ENCODE data around the gene CKAP2.
"Not testable (repeated sequence)": the region's sequence is repeated elsewhere in the genome, so short reads cannot be mapped to it uniquely, and the experiment has no call there.

The CKAP2 gene

DNA sequence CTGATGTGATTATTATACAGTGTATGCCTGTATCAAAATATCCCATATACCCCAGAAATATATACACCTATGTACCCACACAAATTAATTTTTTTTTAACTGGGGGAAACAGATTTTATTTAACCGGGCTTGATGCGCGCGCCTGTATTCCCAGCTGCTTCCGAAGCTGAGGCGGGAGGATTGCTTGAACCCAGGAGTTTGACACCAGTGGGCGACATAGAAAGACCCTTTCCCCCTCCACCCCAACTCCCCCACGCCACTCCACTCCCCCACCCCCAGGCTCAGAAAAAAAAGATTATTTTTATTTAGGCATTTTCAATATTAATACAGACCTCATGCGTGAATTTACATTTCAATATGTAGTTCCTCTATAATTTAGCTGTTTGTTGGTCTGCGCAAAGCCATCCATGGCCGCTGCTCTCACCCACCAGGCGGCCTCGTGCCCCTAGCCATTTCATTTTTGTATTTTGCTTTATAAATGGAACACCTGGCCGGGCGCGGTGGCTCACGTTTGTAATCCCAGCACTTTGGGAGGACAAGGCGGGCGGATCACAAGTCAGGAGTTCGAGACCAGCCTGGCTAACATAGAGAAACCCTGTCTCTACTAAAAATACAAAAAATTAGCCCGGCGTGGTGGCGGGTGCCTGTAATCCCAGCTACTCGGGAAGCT, 4.0 kb upstream of the CKAP2 start:
- no peak for DNase-seq (ENCODE audit: low read depth in 1 of 2, low spot score in 1 of 2)

DNA sequence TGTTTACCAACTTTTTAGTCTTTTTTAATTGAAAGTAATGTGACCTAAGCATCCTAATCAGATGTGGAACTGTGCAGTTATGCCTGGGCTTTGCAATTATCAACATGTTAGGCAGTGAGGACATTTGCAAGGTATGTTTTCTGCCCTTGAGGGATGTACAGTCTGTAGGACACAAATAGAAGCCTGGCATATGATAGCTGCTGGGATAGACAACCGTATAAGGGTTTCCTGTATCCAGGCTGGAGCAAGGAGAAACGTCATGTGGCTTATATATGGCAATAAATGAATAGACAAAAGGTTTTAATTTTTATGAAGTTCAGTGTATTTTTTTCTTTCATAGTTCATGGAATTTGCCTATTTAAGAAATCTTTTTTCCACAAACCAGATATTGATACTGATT, 2.8 kb upstream of the CKAP2 start:
- DNase-seq (ENCODE audit: low read depth in 1 of 2, low spot score in 1 of 2): no peak

DNA sequence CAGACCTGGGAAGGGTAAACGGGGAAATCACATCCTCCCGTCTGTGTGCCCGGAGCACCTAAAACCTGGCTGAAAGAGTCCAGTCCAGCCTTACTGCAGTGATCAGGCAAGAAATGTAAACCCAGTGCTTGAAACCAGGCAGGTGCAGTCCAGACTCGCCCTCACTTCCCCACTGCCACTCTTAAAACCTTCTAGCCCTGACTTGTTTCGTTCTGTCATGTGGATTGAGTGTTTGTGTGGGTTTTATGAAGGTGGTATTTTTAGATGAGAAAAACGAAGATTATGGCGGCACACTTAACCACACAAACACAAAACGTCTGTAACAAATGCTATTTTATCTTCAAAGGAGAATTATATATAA, 839 bp upstream of the CKAP2 start:
- DNase-seq (ENCODE audit: low read depth in 1 of 2, low spot score in 1 of 2): no peak

DNA sequence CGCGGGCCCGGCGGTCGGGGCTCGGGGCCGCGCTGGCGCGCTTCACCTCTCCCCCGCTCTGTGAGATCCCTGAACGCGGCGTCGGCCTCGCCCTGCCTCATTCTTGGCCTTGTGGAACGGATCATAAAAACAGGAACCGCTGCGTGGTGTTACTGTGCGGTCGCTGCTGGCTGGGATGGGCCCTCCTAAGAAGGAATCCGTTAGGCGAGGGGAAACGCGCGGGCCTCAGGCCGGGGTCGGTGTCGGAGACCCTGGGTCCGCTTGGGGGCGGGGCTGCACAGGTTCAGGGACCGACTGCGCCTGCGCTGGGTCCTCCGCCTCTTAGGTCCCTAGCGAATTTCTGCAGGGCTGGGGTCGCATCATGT, 381 bp downstream of the CKAP2 start:
- DNase-seq (ENCODE audit: low read depth in 1 of 2, low spot score in 1 of 2): peak; percentile 66 to 69

DNA sequence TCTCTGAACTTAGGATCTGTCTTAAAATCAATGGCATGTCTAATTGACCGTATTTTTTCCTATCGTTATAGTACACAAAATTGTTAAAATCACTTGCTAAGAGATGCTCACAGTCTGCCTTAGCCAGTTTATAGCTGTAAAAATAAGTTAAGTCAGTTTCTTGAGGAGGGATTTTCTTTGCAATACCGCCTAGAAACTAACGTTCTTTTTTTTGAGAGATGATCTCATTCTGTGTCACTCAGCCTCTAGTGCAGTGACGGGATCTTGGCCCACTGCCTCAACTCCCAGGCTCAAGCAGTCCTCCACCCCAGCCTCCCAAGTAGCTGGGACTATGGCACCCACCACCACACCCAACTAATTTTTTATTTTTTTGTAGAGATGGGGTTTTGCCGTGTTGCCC, 4.4 kb downstream of the CKAP2 start:
- no peak for DNase-seq (ENCODE audit: low read depth in 1 of 2, low spot score in 1 of 2)

DNA sequence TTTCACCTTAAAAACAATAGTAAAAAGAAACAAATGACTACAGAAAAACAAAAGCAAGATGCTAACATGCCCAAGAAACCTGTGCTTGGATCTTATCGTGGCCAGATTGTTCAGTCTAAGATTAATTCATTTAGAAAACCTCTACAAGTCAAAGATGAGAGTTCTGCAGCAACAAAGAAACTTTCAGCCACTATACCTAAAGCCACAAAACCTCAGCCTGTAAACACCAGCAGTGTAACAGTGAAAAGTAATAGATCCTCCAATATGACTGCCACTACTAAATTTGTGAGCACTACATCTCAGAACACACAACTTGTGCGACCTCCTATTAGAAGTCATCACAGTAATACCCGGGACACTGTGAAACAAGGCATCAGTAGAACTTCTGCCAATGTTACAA, 6.0 kb downstream of the CKAP2 start:
- DNase-seq (ENCODE audit: low read depth in 1 of 2, low spot score in 1 of 2): no peak

DNA sequence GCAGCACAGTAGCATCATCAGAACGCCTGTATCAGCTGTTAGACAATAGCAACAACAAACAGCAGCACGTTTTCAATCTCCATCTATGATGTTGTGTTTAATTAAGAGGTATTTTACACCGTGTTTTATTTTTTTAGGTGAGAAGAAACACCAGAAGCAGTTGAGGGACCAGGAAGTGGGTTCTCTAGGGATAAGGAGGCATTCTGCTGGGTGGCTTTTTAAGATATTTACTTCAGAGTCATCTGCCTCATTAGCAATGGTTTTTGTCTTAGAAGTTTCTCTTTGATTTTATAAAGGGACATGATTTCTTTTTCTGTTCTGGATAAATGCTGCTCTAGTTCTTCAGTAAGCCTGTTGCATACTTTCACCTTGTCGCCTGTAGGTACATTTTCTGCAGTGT, 8.2 kb downstream of the CKAP2 start:
- DNase-seq (ENCODE audit: low read depth in 1 of 2, low spot score in 1 of 2): no peak

DNA sequence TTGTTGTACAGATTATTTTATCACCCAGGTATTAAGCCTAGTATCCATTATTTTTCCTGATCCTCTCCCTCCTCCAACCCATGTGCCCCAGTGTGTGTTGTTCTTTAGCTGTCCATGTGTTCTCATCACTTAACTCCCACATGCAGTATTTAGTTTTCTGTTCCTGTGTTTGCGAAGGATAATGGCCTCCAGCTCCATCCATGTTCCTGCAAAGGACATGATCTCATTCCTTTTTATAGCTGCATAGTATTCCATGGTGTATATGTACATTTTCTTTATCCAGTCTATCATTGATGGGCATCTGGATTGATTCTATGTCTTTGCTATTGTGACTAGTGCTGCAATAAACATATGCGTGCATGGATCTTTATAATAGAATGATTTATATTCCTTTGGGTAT, 13.2 kb downstream of the CKAP2 start:
- not testable (repeated sequence) for DNase-seq (ENCODE audit: low read depth in 1 of 2, low spot score in 1 of 2)

DNA sequence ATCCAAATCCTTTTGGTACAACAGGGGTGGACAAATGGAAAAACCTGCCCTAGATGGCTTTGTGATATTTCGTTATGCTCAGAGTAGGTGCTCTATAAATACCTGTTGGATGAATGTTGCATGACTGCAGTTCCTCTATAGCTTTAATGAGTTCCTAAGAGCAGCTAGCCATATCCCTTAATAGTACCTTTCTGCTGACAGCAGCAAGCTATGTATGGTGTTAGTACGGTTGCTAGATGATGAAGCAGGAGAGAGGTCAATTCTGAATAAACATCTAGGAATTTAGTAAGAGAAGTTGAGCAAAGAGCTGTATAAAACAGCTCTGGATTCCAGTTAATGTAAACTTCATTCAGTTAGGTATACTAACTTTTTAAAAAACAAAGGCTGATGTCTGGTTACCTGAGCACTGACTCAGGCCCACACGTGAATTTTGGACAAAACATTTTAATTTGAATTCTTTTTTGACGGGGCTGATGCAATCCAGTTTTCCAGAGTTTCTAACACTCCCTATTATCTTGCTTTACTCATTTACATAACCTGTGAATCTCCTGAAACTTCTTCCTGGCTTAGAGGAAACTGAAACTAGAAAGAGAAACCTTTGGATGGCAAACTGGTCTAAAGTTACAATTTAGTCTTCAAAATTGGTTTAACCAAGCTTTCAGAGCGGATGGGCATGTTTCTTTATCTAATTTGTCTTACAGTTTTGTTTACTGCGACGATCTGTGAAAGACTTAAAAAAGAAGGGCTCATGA, 25.6 kb downstream of the CKAP2 start:
- DNase-seq (ENCODE audit: low read depth in 1 of 2, low spot score in 1 of 2): not testable (repeated sequence)

DNA sequence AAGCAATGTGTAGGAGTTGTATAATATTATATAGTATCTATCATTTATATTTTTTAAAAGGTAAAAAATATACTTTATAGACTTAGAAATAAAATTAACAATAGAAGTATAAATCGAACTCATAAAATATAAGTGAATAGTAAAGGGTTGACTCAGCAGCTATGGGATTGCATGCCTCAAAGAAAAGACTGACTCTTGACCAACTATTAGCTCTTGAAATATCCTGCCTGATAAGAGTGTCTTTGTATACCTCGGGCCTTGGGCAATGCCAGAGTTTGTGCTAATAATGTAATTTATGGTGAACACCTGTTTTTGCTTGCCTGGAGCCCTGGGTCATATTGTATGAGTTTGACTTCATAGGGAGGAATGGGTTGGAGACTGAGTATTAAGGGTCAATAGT, 31.8 kb downstream of the CKAP2 start:
- DNase-seq (ENCODE audit: low read depth in 1 of 2, low spot score in 1 of 2): not testable (repeated sequence)

DNA sequence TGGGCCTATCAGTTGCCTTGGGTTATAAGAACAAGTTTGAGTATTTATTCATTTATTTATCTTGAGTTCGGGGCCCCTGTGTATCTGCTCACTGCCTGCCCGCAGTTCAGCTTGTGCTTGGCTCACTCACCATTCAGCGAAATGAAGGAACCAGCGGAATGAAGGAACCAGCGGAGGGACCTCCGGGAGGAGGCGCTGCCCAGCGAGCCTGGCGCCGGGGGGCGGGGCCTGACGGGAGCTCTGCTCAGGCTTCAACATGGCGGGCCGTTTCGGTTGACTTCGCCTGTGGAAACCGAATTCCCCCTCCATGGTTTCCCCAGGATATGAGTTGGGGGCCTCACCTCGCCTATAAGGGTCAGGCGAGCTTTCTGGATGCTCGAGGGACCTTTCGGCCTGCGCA, 33.5 kb downstream of the CKAP2 start:
- not testable (repeated sequence) for DNase-seq (ENCODE audit: low read depth in 1 of 2, low spot score in 1 of 2)

DNA sequence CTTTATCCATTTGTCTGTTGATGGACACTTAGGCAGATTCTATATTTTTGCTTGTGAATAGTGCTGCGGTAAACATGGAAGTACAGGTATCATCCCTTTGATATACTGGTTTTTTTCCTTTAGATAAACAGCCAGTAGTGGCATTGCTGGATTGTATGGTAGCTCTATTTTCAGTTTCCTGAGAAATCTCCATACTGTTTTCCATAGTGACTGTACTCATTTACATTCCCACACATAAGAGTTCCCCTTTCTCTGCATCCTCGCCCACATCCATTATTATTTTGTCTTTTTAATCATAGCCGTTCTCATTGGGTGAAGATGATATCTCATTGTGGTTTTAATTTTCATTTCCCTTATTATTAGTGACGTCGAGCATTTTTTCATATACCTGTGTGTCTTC, 35.7 kb downstream of the CKAP2 start:
- not testable (repeated sequence) for DNase-seq (ENCODE audit: low read depth in 1 of 2, low spot score in 1 of 2)

DNA sequence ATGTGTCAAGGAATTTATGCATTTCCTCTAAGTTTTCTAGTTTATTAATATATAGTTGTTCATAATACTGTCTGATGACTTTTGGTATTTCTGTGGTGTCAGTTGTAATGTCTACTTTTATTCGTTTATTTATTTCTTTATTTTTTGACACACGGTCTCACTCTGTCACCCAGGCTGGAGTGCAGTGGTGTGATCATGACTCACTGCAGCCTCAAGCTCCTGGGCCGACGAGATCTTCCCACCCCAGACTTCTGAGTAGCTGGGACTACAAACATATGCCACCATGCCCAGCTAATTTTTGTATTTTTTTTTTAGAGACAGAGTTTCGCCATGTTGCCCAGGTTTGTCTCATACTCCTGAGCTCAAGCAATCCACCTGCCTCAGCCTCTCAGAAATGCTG, 39.0 kb downstream of the CKAP2 start:
- not testable (repeated sequence) for DNase-seq (ENCODE audit: low read depth in 1 of 2, low spot score in 1 of 2)

DNA sequence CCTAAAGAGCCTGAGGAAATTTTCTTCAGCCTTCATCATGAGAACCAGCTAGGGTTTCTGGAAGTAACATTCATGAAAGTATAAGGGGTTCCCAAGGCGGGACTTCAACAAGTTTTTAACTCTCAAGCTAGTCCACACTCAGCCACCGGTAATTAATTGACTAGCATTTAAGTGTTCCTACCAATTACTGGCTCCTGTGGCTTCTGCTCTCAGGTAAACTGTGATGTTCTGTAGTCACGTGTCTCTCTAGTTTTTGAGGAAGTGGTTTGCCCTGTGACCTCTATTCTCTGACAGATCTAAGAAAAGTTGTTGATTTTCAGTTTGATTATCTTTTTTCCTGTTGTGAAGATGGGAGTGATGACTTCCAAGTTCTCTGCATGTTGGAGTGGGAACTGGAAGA, 42.7 kb downstream of the CKAP2 start:
- not testable (repeated sequence) for DNase-seq (ENCODE audit: low read depth in 1 of 2, low spot score in 1 of 2)

DNA sequence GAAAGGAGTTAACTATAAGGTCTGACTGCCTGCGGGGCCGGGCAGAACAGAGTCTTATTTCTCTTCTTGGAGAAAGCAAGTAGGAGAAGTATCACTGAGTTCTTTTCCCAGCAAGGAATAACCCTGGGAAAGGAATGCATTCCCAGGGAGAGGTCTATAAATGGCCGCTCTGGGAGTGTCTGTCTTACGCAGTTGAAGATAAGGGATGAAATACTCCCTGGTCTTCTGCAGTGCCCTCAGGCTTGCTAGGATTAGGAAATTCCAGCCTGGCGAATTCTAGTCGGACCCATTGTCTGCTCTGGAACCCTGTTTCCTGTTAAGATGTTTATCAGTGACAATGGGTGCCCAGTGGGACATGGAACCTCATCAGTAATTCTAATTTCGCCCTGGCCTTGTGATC, 47.0 kb downstream of the CKAP2 start:
- DNase-seq (ENCODE audit: low read depth in 1 of 2, low spot score in 1 of 2): not testable (repeated sequence)

DNA sequence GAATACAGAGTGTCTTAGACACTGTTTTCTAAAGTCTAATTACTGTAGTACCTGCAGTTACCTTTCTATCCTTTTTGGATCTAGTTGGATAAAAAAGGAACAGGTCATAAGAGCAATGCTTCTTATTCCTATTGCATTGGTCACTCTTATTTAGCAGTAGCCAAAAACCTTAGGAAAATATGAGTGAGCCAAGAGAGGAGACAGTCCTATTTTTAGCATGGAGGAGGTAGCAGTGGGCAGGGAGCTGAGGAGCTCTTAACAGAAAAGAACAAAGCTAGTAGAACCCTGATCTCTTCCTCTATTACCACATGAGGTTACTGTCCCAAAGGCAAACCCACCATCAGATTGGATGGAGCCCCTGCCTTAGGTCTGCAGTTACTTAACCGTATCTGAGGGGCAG, 50.6 kb downstream of the CKAP2 start:
- not testable (repeated sequence) for DNase-seq (ENCODE audit: low read depth in 1 of 2, low spot score in 1 of 2)

DNA sequence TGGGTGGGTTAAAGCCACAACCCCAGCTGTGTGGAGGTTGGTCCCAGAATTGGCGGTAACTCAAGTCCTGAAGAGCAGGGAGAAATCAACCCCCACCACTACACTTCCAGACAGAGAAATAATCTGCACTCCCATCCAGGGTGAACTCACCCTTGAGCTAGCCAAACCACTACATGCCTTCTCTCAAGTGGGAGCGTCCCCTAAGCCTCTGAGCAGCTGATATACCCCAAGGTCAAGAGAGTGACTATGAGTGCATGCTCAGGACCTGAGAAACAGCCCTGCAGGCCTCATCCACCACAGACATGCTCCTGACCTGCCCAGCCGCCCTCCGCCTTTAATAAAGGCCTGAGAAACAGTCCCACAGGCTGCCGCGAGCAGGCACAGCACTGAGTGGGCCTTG, 54.3 kb downstream of the CKAP2 start:
- DNase-seq (ENCODE audit: low read depth in 1 of 2, low spot score in 1 of 2): not testable (repeated sequence)

DNA sequence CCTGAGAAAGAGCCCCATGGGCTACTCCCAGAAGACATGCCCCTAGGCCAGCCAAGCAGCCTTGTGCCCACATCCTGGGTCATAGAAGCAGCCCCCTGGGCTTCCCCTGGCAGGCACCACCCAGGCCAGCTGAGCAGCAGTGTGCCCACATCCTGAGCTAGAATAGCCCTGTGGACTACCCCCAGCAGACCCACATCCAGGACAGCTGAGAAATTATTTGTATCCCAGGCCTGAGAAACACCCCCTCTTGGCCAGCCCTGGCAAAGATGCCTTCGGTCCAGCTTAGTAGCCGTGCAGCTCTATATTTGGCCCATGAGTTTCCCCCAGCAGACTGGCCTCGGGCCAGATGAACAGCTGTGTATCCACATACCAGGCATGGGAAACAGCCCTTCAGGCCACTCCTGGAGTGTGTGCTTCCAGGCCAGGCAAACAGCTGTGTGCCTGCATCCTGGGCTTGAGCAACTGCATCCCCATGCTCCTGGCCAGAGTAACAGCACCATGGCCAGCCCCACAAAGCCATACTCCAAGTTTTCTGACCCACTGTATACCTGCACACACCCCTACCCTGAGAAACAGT, 55.0 kb downstream of the CKAP2 start:
- not testable (repeated sequence) for DNase-seq (ENCODE audit: low read depth in 1 of 2, low spot score in 1 of 2)

DNA sequence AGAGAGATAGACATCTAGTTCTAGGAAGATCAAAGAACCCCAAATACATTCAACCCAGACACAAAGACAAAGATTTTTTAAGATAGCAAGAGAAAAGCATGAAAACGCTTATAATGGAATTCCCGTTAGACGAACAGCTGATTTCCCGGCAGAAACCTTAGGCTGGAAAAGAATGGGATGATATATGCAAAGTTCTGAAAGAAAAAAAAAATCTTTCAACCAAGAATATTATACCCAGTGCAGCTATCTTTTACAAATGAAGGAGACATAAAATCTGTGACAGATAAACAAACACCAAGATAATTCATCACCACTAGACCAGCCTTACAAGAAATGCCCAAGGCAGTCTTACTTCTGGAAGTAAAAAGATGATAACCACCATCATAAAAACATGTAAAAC, 56.3 kb downstream of the CKAP2 start:
- DNase-seq (ENCODE audit: low read depth in 1 of 2, low spot score in 1 of 2): not testable (repeated sequence)

DNA sequence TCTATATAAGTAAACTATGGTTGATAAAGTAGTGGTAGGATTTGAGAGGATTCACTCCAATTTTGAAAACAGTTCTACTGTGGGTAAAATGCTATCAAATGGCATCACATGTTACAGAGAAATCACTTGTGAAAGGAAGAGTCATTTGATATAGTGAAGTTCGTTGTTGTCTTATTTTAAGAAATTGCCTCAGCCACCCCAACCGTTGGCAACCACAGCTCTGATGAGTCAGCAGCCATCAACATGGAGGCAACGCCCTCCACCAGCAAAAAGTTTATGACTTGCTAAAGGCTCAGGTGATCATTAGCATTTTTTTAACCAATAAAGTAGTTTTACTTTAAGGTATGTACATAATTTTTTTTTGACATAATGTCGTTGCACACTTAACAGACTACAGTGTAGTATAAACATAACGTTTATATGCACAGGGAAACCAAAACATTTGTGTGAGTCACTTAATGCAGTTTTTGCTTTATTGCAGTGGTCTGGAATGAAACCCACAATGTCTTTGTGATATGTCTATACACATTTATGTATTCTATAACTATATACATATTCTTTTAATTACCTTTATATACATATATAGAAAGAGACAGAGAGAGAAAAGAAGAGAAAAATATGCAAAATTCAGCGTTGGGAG, 58.8 kb downstream of the CKAP2 start:
- DNase-seq (ENCODE audit: low read depth in 1 of 2, low spot score in 1 of 2): not testable (repeated sequence)

DNA sequence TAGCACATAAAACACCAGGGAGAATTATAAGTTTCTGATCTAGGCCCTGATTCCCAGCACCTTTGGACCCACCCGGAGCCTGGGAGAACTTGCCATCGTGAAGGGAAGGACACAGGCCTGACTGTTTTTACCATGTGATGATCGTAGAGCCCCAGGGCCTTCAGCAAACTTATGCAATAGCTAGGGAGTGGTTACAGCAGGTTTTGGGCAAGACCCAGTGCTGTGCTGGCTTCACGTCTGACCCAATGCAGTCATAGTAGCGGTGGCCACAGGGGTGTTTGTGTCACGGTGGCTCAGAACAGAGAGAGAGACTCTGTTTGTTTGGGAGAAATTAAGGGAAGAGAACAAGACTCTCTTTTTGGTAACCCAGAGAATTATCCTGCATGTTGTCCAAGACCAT, 68.0 kb downstream of the CKAP2 start:
- DNase-seq (ENCODE audit: low read depth in 1 of 2, low spot score in 1 of 2): not testable (repeated sequence)

Data from activated CD4-positive, alpha-beta T cell treated with anti-CD3 and anti-CD28 coated beads, Interleukin-2, amount 50 U/mL, for 24 hours (primary cell).